HFF-Myc (cell line): Measurements from ENCODE around the gene CCDC146.

Experiments used
- DNase-seq: peaks from one replicate; pipeline ENCODE4 v3.0.0-alpha.2; 2011; ENCODE audit warnings: low read depth; ENCODE audit errors: extremely low read depth
- H3K4me3 ChIP-seq: replicated peaks from 2 replicates; pipeline ENCODE4 v1.5.1; 2011; ENCODE audit warnings: low read depth, mild to moderate bottlenecking, control low read depth, low read length
- CTCF ChIP-seq: IDR thresholded peaks from 2 replicates; pipeline ENCODE4 v1.5.1; 2012; ENCODE audit warnings: mild to moderate bottlenecking, low read depth, low read length, control low read depth; ENCODE audit errors: missing control alignments

CCDC146 gene

GRCh38 chr7:77281780-77282478, 159.5 kb downstream of the CCDC146 start:
- no peak overlapping the region for H3K4me3 ChIP-seq
- no peak for TF ChIP-seq CTCF
- no peak for DNase-seq

- no peak for DNase-seq
- H3K4me3 ChIP-seq: no peak overlapping the region
Observed at GRCh38 chr7:77282897-77283296, 160.5 kb downstream of the CCDC146 start.

DNA sequence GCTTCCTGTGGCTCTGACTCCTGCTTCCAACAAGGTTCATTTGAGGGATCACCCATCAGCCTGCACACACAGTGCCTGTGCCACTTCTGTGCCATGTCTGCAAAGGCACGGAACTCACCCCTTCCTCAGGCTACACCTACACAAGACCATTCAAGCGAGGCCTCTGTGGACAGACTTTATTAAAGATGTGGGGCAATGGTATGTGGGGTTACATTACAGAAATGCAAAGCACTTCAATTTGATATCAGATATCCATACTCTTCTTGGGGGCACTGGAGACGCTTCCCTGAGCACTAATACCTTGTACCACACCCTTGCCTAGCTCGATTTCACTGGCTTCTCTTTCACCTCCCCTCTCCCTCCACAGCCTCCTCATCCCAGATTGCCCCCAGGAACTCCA, 161.6 kb downstream of the CCDC146 start:
- no peak overlapping the region for H3K4me3 ChIP-seq
- DNase-seq: no peak
- no peak for TF ChIP-seq CTCF

More at GRCh38 chr7:77282897-77283296, 160.5 kb downstream of the CCDC146 start:
- no peak for TF ChIP-seq CTCF

- no peak for DNase-seq
- no peak for TF ChIP-seq CTCF
- H3K4me3 ChIP-seq: no peak overlapping the region
Observed at GRCh38 chr7:77284616-77285015, 162.2 kb downstream of the CCDC146 start.

- DNase-seq: no peak
- no peak overlapping the region for H3K4me3 ChIP-seq
- TF ChIP-seq CTCF: no peak
Observed at GRCh38 chr7:77288676-77289320, 166.4 kb downstream of the CCDC146 start.

DNA sequence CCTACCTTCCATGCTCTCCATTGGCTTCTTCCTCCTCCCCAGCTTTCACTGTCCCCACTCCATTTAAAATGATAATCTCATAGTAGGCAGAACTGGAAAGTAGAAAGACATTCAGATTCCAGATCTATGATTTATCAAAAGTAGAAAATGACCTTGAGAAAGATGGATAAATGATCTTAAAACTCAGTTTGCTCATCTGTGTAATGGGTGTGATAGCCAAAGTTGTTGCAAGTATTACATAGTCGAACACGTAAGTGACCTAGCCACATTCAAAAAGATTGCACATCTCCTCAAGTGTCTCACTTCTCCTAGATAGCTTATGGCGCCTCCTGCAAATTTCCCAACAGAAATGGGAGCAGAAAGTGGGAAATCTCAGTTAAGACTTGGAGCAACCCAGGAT, 167.0 kb downstream of the CCDC146 start:
- DNase-seq: no peak
- TF ChIP-seq CTCF: no peak
- H3K4me3 ChIP-seq: no peak overlapping the region
